ENCODE data around the gene TAGLN.

Gene TAGLN

GRCh38 chr11:117166491-117166890 lies 32.7 kb upstream of the TAGLN start:
- no peak overlapping the region for H3K4me3 ChIP-seq (ENCODE audit: control insufficient read depth in 1 of 7, extremely low read depth in 1 of 7, insufficient read depth in 4 of 7, low read depth in 2 of 7, low read length in 6 of 7)
- WGBS (ENCODE audit: insufficient coverage) = 100% methylated on average over 1 of the region's 1 CpG
- CTCF ChIA-PET = interaction anchor here (0.9 to 1.8 kb wide), 12 partner anchors 9 to 434 kb away, joined by 3 to 7 read pairs (median 3); no protein-coding TSS in a partner anchor

GRCh38 chr11:117169736-117170135 lies 29.4 kb upstream of the TAGLN start:
- POLR2A ChIA-PET = interaction anchor here (1.0 kb wide), 1 partner anchor 9 kb away, joined by 4 read pairs; the partner anchor contains the start of gene SIDT2
- CTCF ChIA-PET = interaction anchor here (1.0 to 1.9 kb wide), 4 partner anchors 9 to 22 kb away, joined by 4 to 6 read pairs (median 4); partner anchors contain the start of gene SIDT2
- Histone ChIP-seq H3K9me3 (ENCODE audit: control extremely low read depth in 1 of 5, control insufficient read depth in 4 of 5, insufficient read depth in 2 of 5, low read depth in 1 of 5, low read length in 4 of 5) (no peaks in the 10 kb centered on the region), H3K36me3 (ENCODE audit: control insufficient read depth in 4 of 4, insufficient read depth in 4 of 4, low read length in 3 of 4) (peaks cover 12 to 58% (median 40%) of the 10 kb centered on the region in 4 experiments), H3K27ac (ENCODE audit: insufficient read depth in 1 of 2, low read depth in 1 of 2, low read length in 2 of 2, poor library complexity in 1 of 2, severe bottlenecking in 2 of 2) (no peak overlapping the region), H3K27me3 (replicated peaks in 2 of 5; ENCODE audit: control insufficient read depth in 4 of 5, insufficient read depth in 5 of 5, low read length in 4 of 5) (no peaks in the 10 kb centered on the region), H3K4me3 (ENCODE audit: control insufficient read depth in 1 of 7, extremely low read depth in 1 of 7, insufficient read depth in 4 of 7, low read depth in 2 of 7, low read length in 6 of 7) (no peak overlapping the region), H3K4me1 (ENCODE audit: control extremely low read depth in 1 of 4, control insufficient read depth in 4 of 4, insufficient read depth in 4 of 4, low read length in 3 of 4) (peaks cover 0 to 9% (median 5%) of the 10 kb centered on the region in 4 experiments)
- WGBS (ENCODE audit: insufficient coverage) = 100% methylated on average over 2 of the region's 2 CpGs
- no peak for DNase-seq

More at GRCh38 chr11:117166491-117166890, 32.7 kb upstream of the TAGLN start:
- Histone ChIP-seq H3K4me1 (ENCODE audit: control extremely low read depth in 1 of 4, control insufficient read depth in 4 of 4, insufficient read depth in 4 of 4, low read length in 3 of 4) (peaks cover 0 to 2% (median 0%) of the 10 kb centered on the region in 4 experiments), H3K36me3 (ENCODE audit: control insufficient read depth in 4 of 4, insufficient read depth in 4 of 4, low read length in 3 of 4) (peaks cover 28 to 80% (median 64%) of the 10 kb centered on the region in 4 experiments), H3K27ac (ENCODE audit: insufficient read depth in 1 of 2, low read depth in 1 of 2, low read length in 2 of 2, poor library complexity in 1 of 2, severe bottlenecking in 2 of 2) (no peak overlapping the region), H3K27me3 (replicated peaks in 2 of 5; ENCODE audit: control insufficient read depth in 4 of 5, insufficient read depth in 5 of 5, low read length in 4 of 5) (no peaks in the 10 kb centered on the region), H3K9me3 (ENCODE audit: control extremely low read depth in 1 of 5, control insufficient read depth in 4 of 5, insufficient read depth in 2 of 5, low read depth in 1 of 5, low read length in 4 of 5) (no peaks in the 10 kb centered on the region)
- POLR2A ChIA-PET = no interaction called here
- no peak for DNase-seq

- ChIA-PET POLR2A (interaction anchor here (0.6 to 1.0 kb wide), 2 partner anchors 8 to 299 kb away, joined by 3 to 4 read pairs; partner anchors contain the start of gene SIDT2), CTCF (interaction anchor here (1.5 to 1.9 kb wide), 2 partner anchors 10 kb away, joined by 4 read pairs; no protein-coding TSS in a partner anchor)
- 89% methylated on average over 4 of the region's 9 CpGs for WGBS (ENCODE audit: insufficient coverage)
- H3K4me1 ChIP-seq (ENCODE audit: control extremely low read depth in 1 of 4, control insufficient read depth in 4 of 4, insufficient read depth in 4 of 4, low read length in 3 of 4) = peaks cover 0 to 9% (median 5%) of the 10 kb centered on the region in 4 experiments
- no peak for DNase-seq
- no peak overlapping the region for H3K27ac ChIP-seq (ENCODE audit: insufficient read depth in 1 of 2, low read depth in 1 of 2, low read length in 2 of 2, poor library complexity in 1 of 2, severe bottlenecking in 2 of 2)
- peaks cover 12 to 57% (median 39%) of the 10 kb centered on the region in 4 experiments for H3K36me3 ChIP-seq (ENCODE audit: control insufficient read depth in 4 of 4, insufficient read depth in 4 of 4, low read length in 3 of 4)
- no peak overlapping the region for H3K4me3 ChIP-seq (ENCODE audit: control insufficient read depth in 1 of 7, extremely low read depth in 1 of 7, insufficient read depth in 4 of 7, low read depth in 2 of 7, low read length in 6 of 7)
- H3K27me3 ChIP-seq (replicated peaks in 2 of 5; ENCODE audit: control insufficient read depth in 4 of 5, insufficient read depth in 5 of 5, low read length in 4 of 5) = no peaks in the 10 kb centered on the region
- no peaks in the 10 kb centered on the region for H3K9me3 ChIP-seq (ENCODE audit: control extremely low read depth in 1 of 5, control insufficient read depth in 4 of 5, insufficient read depth in 2 of 5, low read depth in 1 of 5, low read length in 4 of 5)
Measured at GRCh38 chr11:117170210-117170609, 29.0 kb upstream of the TAGLN start.

- H3K9me3 ChIP-seq (ENCODE audit: control extremely low read depth in 1 of 5, control insufficient read depth in 4 of 5, insufficient read depth in 2 of 5, low read depth in 1 of 5, low read length in 4 of 5) = no peaks in the 10 kb centered on the region
- no peaks in the 10 kb centered on the region for H3K27me3 ChIP-seq (replicated peaks in 2 of 5; ENCODE audit: control insufficient read depth in 4 of 5, insufficient read depth in 5 of 5, low read length in 4 of 5)
- H3K4me1 ChIP-seq (ENCODE audit: control extremely low read depth in 1 of 4, control insufficient read depth in 4 of 4, insufficient read depth in 4 of 4, low read length in 3 of 4) = peaks cover 0 to 9% (median 5%) of the 10 kb centered on the region in 4 experiments
- no peak overlapping the region for H3K4me3 ChIP-seq (ENCODE audit: control insufficient read depth in 1 of 7, extremely low read depth in 1 of 7, insufficient read depth in 4 of 7, low read depth in 2 of 7, low read length in 6 of 7)
- WGBS (ENCODE audit: insufficient coverage) = 100% methylated on average over 1 of the region's 2 CpGs
- ChIA-PET POLR2A (no interaction called here), CTCF (interaction anchor here (1.5 to 1.9 kb wide), 2 partner anchors 9 to 11 kb away, joined by 4 read pairs; no protein-coding TSS in a partner anchor)
- no peak overlapping the region for H3K27ac ChIP-seq (ENCODE audit: insufficient read depth in 1 of 2, low read depth in 1 of 2, low read length in 2 of 2, poor library complexity in 1 of 2, severe bottlenecking in 2 of 2)
- H3K36me3 ChIP-seq (ENCODE audit: control insufficient read depth in 4 of 4, insufficient read depth in 4 of 4, low read length in 3 of 4) = peaks cover 11 to 51% (median 35%) of the 10 kb centered on the region in 4 experiments
- no peak for DNase-seq
Measured at GRCh38 chr11:117171007-117171403, 28.2 kb upstream of the TAGLN start.

GRCh38 chr11:117171404-117172061 lies 27.6 kb upstream of the TAGLN start:
- peaks cover 11 to 47% (median 32%) of the 10 kb centered on the region in 4 experiments for H3K36me3 ChIP-seq (ENCODE audit: control insufficient read depth in 4 of 4, insufficient read depth in 4 of 4, low read length in 3 of 4)
- H3K4me3 ChIP-seq (ENCODE audit: control insufficient read depth in 1 of 7, extremely low read depth in 1 of 7, insufficient read depth in 4 of 7, low read depth in 2 of 7, low read length in 6 of 7) = no peak overlapping the region
- H3K27me3 ChIP-seq (replicated peaks in 2 of 5; ENCODE audit: control insufficient read depth in 4 of 5, insufficient read depth in 5 of 5, low read length in 4 of 5) = no peaks in the 10 kb centered on the region
- no peaks in the 10 kb centered on the region for H3K9me3 ChIP-seq (ENCODE audit: control extremely low read depth in 1 of 5, control insufficient read depth in 4 of 5, insufficient read depth in 2 of 5, low read depth in 1 of 5, low read length in 4 of 5)
- H3K4me1 ChIP-seq (ENCODE audit: control extremely low read depth in 1 of 4, control insufficient read depth in 4 of 4, insufficient read depth in 4 of 4, low read length in 3 of 4) = peaks cover 0 to 9% (median 5%) of the 10 kb centered on the region in 4 experiments
- POLR2A ChIA-PET = interaction anchor here (0.6 to 0.7 kb wide), 2 partner anchors 10 to 23 kb away, joined by 3 read pairs; no protein-coding TSS in a partner anchor
- peak overlapping the region in 1 of 2 experiments; percentile 39 for H3K27ac ChIP-seq (ENCODE audit: insufficient read depth in 1 of 2, low read depth in 1 of 2, low read length in 2 of 2, poor library complexity in 1 of 2, severe bottlenecking in 2 of 2)
- 89% methylated on average over 12 of the region's 14 CpGs for WGBS (ENCODE audit: insufficient coverage)
- peak in 2 of 3 donors; percentile 11 to 23 for DNase-seq
- CTCF ChIA-PET = interaction anchor here (1.0 to 4.2 kb wide), 7 partner anchors 9 to 55 kb away, joined by 3 to 18 read pairs (median 5); no protein-coding TSS in a partner anchor

- Histone ChIP-seq H3K36me3 (ENCODE audit: control insufficient read depth in 4 of 4, insufficient read depth in 4 of 4, low read length in 3 of 4) (peaks cover 8 to 34% (median 23%) of the 10 kb centered on the region in 4 experiments), H3K27ac (ENCODE audit: insufficient read depth in 1 of 2, low read depth in 1 of 2, low read length in 2 of 2, poor library complexity in 1 of 2, severe bottlenecking in 2 of 2) (peak overlapping the region in 1 of 2 experiments; percentile 7), H3K4me3 (ENCODE audit: control insufficient read depth in 1 of 7, extremely low read depth in 1 of 7, insufficient read depth in 4 of 7, low read depth in 2 of 7, low read length in 6 of 7) (no peak overlapping the region), H3K9me3 (ENCODE audit: control extremely low read depth in 1 of 5, control insufficient read depth in 4 of 5, insufficient read depth in 2 of 5, low read depth in 1 of 5, low read length in 4 of 5) (no peaks in the 10 kb centered on the region), H3K4me1 (ENCODE audit: control extremely low read depth in 1 of 4, control insufficient read depth in 4 of 4, insufficient read depth in 4 of 4, low read length in 3 of 4) (peaks cover 1 to 9% (median 5%) of the 10 kb centered on the region in 4 experiments), H3K27me3 (replicated peaks in 2 of 5; ENCODE audit: control insufficient read depth in 4 of 5, insufficient read depth in 5 of 5, low read length in 4 of 5) (no peaks in the 10 kb centered on the region)
- DNase-seq = no peak
- WGBS (ENCODE audit: insufficient coverage) = 94% methylated on average over 14 of the region's 14 CpGs
- ChIA-PET CTCF (interaction anchor here (0.7 to 4.2 kb wide), 9 partner anchors 9 to 58 kb away, joined by 3 to 18 read pairs (median 5); partner anchors contain the start of gene PAFAH1B2), POLR2A (interaction anchor here (0.7 kb wide), 2 partner anchors 11 to 29 kb away, joined by 3 read pairs; partner anchors contain the start of gene PAFAH1B2)
Measured at GRCh38 chr11:117172724-117173421, 26.3 kb upstream of the TAGLN start.
